GM19023 (cell line): ENCODE results near the gene HSD3B7.
A peak's percentile ranks its signal among the peaks of the same experiment; 100 is the strongest.
"Not testable (repeated sequence)": the region's sequence is repeated elsewhere in the genome, so short reads cannot be mapped to it uniquely, and the experiment has no call there.

ENCODE experiments used
- ATAC-seq: cut with Tn5 transposase; IDR thresholded peaks from one replicate; pipeline ENCODE4 v1.9.1; 2021; ENCODE audit warnings: mild to moderate bottlenecking, moderate library complexity; ENCODE audit not compliant: unreplicated experiment

The HSD3B7 gene

DNA sequence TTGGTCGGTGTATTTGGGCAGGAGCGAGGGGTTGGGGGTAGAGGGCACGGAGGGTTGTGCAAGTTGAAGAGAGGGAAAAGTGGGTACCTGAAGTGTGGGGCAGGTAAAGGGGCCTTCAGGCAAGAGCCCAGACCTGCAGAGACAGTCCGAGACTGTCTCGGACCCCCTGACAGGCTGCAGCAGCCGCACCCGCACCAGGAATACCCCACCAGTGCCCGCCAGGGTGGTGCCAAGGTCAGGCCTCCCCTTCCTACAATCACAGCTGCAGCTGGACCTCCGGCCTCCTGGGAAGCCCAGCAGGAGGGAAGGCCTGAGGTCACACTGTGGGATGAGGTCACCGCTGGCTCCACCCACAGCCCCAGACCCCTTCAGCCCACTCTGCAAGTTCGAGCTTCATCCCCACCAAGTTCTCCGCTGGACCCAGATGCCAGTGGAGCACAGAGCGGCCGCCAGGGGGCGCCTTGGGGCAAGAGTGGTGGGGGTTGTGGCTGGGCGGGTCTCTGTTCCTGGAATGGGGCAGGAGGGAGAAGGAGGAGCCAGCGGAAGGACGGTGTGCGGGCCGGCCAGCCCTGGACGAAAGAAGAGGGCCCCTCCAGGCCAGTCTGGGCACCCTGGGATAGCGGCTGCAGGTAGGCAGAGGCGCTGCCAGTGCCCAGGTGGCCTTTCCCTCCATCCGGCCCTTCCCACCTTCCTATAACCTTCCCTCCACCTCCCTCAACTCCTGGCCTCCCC lies at the start of gene HSD3B7:
Gene HSD3B7 (plus strand): TSS at position 539 of the 732 bp plus-strand sequence. CDS start 452 bp downstream, outside the sequence.
- no peak for ATAC-seq

DNA sequence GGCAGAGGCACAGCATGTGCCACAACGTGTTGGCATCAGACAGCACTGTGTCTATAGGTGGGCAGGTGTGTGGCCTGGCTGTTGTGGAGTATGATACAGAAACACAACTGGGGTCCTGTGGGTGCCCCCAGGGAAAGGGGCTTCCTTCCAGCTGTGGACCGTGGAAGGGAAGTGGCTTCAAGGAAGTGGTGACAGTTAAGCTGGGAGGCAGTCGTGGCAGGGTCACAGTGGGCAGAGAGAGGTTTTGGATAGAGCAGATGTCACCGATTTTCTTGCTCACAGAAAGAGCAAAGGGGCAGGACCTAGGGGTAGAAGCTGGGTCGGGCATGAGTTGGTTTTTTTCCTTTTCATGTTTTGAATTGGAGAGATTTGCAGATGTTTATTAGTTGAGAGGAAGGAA lies 47.3 kb upstream of the HSD3B7 start:
- no peak for ATAC-seq

DNA sequence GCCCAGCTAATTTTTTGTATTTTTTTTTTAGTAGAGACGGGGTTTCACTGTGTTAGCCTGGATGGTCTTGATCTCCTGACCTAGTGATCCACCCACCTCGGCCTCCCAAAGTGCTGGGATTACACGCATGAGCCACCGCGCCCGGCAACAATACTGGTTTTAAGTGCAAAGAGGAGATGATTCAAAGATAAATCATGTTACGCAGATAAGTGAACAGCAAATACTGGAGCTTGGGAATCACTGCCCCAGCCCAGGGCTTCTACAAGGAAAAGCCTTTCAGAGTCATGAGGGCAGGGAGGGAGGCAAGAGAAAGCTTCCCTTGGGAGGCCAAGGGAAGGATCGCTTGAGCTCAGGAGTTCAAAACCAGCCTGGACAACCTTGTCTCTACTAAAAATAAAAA lies 45.4 kb upstream of the HSD3B7 start:
- ATAC-seq, result not testable (repeated sequence)

DNA sequence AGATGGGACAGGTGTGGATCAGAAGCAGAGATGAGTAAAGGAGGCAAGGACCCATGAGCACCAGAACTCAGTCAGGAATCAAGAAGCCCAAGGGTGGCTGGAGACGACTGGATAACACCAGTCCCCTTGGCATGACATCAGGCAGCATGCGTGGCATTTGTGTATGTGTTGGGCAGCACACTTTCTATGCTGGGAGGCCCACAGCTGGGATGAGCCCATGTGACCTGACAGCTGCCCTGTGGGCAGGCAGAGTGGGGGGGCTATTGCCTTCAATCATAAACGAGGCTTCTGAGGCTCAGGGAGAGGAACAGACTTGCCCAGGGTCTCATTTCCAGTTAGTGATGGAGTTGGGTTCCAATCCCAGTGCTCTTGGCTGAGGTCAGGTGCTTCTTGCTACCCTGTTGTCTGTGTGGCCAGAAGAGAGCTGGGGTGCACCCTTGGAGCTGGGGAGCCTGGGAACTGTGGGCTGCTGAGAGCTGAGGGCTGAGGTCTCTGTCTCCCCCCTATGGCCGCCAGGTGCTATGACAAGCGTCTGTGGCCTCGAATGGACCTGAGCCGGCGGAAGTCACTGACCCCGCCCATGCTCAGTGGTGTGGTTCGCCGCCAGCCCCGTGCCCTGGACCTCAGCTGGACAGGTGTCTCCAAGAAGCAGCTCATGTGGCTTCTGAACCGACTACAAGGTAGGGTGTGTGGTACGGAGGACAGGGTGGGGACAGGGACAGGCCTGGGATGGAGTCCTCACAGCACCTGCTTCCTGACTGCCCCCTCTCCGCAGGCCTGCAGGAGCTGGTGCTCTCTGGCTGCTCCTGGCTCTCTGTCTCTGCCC lies 43.2 kb upstream of the HSD3B7 start:
- peak; percentile 92 for ATAC-seq

DNA sequence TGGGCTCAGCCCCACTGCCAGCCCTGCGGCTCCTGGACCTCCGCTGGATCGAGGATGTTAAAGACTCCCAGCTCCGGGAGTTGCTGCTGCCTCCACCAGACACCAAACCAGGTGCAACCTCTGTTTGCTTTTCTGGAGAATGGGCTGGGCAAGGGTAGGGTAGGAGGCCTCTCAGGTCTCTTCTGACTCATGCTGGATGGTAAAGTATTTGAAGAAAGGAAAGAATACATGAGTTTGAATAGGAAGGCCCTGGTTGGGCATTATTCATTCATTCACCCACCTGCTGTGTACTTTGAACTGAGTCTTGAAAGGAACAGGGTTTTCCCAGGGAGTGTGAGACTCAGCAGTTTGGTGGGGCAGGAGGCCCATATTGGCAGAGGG lies 42.6 kb upstream of the HSD3B7 start:
- no peak for ATAC-seq

DNA sequence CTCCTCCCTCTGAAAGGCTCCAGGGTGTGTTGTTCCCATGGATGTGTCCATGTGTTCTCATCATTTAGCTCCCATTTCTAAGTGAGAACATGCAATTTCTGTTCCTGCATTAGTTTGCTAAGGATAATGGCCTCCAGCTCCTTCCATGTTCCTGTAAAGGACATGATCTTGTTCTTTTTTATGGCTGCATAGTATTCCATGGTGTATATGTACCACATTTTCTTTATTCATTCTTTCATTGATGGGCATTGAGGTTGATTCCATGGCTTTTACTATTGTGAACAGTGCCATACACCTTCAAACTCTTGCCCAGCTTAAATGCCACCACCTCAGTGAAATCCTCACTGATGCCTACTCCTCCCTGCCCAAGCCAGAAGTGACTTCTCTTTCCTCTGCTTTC lies 40.7 kb upstream of the HSD3B7 start:
- no peak for ATAC-seq

DNA sequence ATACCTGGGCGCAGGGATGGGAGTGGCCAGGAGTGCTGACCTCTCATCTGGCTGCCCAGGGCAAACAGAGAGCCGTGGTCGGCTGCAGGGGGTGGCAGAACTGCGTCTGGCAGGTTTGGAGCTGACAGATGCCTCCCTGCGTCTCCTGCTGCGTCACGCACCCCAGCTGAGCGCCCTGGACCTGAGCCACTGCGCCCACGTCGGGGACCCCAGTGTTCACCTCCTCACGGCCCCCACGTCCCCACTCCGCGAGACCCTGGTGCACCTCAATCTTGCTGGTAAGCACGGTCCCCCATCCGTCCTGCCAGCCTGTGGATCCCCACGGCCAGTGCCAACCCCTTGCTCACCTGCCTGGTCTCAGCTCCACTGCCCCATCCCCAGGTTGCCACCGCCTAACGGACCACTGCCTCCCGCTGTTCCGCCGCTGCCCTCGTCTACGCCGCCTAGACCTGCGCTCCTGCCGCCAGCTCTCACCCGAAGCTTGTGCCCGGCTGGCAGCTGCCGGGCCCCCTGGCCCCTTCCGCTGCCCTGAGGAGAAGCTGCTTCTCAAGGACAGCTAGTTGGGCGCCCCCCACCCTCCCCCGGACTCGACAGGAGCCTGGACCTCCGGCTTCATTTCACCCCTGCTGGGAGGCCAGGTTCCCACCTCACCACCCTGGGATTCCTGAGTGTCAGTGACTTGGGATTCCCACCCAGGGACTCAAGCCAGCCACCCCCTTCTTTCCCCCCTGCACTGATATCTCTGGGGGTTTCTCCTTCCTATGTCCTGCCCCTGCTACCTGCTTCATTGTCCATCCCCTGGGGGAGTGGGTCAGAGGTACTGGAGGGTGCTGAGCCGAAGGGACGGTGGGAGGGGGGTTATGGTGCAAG lies 38.1 kb upstream of the HSD3B7 start:
- ATAC-seq, result no peak

DNA sequence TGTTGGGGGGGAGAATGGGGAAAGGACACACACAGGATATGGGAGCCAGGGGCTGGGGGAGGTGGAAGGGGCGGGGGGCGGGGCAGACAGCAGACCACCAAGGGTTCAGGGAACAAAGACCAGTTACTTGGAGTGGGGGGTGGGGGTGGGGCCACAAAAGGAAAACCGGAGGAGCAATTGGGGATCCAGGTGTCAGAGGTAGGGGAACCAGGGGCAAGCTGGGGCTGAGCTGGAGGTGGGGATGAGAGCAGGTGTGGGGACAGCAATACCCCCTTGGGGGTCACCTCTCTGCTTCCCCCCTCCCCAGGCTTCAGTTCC lies 37.5 kb upstream of the HSD3B7 start:
- no peak for ATAC-seq

DNA sequence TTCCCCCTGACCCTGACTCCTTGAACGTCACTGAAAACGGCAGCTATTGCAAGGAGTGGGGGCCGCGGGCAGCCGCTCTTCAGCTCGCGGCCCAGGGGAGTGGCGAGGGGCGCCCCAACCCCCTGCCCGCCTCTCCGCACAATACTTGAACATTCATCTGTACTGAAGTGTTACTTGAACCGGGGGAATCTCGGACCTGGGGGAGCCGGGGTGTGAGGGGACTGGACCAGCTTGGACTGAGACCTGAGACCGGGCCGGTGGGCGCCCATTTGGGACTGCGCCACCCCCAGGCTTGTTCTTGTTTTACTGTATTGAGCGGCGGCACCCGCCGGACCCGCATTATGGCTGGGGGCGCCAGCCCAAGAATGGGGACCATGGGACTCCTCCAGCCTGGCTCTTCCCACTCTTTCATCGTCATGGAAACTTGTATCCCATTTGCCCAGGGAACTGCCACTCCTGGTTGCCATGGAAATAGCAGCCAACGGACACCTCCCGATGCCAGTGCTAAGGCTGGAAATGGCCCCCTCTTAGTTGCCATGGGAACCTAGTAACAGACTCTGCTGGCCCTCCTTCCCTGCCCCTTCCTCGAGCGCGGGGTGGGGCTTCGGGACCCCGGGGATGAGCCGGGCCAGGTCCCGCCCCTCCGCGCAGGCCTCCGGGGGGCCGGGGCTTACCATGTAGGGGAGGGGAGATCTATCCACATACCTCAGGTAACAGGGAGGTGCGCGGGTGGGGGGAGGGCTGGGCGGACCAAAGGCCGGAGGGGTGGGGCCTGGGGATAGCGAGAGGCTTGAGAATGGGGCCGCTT lies 36.9 kb upstream of the HSD3B7 start:
- ATAC-seq, result peak; percentile 4

DNA sequence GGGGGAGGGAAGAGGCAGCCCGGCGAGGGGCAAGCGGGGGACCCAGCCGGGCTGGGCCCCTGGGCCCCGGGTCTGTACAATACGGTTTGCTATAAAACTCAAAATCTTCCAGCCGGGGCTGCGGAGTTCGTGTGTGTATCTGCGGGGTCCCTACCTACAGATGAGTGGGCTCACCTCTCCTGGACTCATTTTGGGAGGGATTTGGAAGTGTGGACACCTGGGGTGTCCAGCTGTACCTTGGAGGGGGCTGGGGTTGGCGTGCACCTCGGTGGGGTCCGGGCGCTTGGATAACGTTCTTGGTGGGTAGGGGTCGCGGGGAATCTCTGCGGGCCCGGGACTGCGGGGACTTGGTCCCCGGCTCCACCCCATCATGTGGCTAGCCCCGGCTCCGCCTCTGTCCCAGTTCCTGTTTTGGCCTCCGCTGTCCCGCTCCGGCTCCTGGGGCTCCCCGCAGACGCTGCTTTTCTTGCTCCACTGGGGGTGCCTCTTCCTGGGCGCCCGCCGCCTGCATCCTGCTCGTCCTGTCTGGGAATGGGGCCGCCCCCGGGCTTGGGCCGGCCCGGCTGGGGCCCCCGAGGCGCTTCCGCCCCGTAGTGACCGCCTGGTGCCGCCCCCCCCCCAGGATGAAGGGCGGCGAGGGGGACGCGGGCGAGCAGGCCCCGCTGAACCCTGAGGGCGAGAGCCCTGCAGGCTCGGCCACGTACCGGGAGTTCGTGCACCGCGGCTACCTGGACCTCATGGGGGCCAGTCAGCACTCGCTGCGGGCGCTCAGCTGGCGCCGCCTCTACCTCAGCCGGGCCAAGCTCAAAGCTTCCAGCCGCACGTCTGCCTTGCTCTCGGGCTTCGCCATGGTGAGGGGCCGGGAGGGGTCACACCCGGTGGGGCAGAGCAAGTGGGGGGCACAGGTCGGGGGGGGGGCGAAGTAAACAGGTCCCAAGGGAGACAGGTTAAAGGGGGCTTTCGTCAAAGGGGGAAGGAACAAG lies 36.0 kb upstream of the HSD3B7 start, which contains the start of gene ORAI3:
Gene ORAI3 (plus strand): TSS at position 402 of the 983 bp plus-strand sequence. CDS start 222 bp downstream, at position 624.
- ATAC-seq, result peak; percentile 59

DNA sequence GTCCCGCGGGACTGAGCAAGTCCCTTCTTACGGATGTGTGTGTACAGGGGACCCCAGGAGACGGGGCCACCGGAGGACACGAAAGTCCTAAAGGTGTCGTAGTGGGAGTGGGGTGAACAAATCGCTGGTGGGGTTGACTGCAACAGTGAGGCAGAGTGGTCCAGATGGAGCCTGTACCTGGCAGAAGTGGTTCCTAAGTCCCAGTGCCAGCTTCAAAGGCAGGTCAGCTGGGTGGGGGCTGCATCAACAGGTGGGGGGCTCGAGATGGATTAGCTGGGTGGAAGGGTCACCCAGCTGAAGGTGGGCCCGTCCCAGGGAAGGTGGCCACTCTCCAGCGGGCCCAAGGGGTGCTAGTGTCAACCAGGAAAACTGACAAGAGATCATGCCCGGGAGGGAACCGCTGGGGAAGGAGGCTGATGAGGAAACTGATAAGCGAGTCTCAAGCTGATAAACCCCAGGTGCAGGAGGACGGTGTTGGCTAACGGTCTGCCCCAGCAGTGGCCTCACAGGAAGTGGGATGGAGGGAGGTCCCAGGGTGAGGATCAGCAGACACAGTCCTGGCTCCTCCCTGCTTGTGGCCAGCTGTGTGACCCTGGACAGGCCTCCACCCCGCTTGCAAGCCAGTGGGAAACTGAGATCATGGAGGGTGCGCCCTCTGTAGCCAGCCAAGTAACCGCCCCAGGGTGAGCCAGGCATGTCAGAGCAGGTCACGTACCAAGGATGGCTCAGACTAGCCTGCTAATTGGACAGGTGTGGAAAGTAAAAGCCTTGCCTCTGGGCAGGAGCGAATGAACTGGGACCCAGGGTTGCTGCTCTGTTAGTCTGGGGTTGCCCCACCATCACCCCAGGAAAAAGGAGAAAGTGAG lies 35.1 kb upstream of the HSD3B7 start:
- peak; percentile 51 for ATAC-seq

DNA sequence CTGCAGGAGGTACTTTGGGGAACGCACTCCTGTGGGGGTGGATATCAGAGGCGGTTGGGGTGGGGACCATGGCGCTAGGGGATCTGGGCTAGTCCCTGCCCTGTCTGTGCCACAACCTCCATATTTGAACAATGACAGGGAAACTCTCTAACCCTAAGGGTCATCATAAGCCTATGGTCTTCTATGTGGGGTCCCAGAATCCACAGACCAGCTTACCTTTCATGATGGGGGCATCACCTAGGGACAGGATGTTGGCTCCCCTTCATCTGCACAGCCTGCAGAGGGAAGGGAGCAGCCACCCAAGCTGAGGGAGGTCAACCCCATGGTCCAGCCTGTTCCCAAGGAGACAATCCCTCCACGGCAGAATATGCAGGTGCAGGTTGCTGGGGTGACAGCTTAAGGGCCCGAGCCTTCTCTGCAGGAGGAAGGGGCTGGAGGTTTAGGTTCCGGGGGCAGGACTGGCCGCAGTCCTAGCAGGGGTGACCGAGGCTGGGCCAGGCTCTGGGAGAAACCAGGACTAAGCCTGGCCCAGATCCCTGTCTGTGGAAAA lies 34.4 kb upstream of the HSD3B7 start:
- ATAC-seq, result no peak

DNA sequence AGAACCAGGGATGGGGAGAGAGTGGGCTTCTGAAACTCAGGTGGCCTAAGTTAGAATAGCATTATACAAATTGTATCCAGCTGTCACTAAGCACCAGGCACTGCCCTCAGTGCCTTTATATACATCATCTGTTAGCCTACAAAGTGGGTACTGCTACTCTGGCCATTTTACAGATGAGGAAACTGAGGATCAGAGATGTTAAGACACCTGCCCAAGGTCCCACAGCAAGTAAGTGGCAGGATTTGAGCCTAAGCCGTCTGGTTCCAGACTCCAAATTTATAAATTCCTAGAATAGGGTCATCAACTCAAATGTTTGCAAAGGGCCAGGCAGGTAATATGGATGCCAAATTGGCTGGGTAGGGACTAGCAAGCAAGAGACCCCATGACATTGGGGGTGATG lies 33.8 kb upstream of the HSD3B7 start:
- ATAC-seq, result no peak

DNA sequence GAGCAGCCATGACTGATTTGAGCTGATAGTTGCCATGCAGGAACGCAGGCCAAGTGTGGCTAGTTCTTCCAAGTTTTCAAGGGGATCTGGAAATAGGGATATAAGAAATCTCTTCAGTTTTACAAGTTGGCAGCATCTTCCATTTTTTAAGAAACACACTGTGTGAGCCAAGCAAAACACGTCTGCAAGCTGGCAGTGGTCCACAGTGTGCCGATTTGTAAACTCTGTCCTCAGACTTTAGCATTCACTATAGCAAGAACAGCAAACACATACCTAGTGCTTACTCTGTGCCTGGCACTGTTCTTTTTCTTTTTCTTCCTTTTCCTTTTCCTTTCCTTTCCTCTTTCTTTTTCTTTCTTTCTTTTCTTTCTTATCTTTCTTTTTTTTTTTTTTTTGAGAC lies 33.3 kb upstream of the HSD3B7 start:
- ATAC-seq, result no peak

DNA sequence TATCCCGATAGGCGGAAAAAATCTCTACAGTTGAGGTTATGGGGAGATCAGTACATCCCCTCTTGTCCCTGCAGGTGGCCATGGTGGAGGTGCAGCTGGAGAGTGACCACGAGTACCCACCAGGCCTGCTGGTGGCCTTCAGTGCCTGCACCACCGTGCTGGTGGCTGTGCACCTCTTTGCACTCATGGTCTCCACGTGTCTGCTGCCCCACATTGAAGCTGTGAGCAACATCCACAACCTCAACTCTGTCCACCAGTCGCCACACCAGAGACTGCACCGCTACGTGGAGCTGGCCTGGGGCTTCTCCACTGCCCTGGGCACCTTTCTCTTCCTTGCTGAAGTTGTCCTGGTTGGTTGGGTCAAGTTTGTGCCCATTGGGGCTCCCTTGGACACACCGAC lies 31.9 kb upstream of the HSD3B7 start:
- no peak for ATAC-seq

DNA sequence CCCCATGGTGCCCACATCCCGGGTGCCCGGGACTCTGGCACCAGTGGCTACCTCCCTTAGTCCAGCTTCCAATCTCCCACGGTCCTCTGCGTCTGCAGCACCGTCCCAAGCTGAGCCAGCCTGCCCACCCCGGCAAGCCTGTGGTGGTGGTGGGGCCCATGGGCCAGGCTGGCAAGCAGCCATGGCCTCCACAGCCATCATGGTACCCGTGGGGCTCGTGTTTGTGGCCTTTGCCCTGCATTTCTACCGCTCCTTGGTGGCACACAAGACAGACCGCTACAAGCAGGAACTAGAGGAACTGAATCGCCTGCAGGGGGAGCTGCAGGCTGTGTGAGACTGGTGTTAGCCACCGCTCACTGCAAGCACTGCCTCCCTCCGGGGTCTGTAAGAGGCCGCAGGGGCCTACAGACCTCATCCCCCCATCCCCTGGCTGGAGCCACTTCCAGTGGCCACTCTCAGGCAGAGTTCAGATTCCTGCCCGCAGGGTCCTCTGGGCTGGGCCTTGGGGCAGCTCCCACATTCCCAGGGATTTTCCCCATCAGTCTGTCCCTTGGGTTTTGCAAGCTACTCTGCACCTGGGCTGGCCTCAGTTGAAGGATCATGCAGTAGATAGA lies 31.4 kb upstream of the HSD3B7 start:
- no peak for ATAC-seq

DNA sequence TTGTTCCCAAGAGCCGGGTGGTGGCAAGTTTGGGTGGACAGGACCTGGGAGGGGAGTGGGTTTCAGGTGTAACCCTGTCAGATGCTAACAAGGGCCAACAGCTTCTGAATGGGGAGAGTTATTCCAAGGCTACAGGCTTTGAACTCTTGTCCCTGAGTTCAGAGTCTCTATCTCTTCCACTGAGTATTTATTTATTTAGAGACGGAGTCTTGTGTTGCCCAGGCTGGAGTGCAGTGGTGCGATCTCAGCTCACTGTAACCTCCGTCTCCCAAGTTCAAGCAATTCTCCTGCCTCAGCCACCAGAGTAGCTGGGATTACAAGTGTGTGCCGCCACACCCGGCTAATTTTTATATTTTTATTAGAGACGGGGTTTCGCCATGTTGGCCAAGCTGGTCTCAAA lies 30.0 kb upstream of the HSD3B7 start:
- ATAC-seq, result no peak
